Neural progenitor cell (in vitro differentiated cells): ENCODE measurements around the gene KSR1.
"Not testable (repeated sequence)": the region's sequence is repeated elsewhere in the genome, so short reads cannot be mapped to it uniquely, and the experiment has no call there.

ENCODE experiments used
- EZH2 ChIP-seq: fragments of 200-600 bp; sonication (generic); IDR thresholded peaks from 2 replicates; pipeline ENCODE4 v1.6.1; 2017; ENCODE audit warnings: antibody characterized with exemption, mild to moderate bottlenecking, moderate library complexity
- EZH2phosphoT487 ChIP-seq: fragments of 200-600 bp; sonication (generic); IDR thresholded peaks from 2 replicates; pipeline ENCODE4 v1.6.1; 2017; ENCODE audit warnings: antibody characterized with exemption
- TF ChIP-seq, protein P1 (sequence below): fragments of 200-600 bp; sonication (generic); IDR thresholded peaks from 2 replicates; pipeline ENCODE4 v1.5.1; 2017; ENCODE audit warnings: antibody characterized with exemption, mild to moderate bottlenecking

DNA sequence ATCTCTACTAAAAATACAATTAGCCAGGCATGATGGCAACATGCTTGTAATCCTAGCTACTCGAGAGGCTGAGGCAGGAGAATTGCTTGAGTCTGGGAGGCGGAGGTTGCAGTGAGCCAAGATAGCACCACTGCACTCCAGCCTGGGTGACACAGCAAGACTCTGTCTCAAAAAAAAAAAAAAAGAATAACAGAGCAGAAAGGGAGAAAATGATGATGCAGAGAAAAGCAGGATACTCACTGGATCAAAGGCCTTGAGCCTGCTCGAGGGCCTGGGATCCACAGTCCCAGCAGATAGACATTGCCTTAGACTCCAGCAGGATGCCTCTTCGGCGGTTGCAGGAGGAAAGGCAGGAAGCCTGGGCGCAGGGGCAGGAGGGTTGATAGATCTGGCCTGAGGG is 7.7 kb upstream of the KSR1 start:
- TF ChIP-seq, protein P1, sequence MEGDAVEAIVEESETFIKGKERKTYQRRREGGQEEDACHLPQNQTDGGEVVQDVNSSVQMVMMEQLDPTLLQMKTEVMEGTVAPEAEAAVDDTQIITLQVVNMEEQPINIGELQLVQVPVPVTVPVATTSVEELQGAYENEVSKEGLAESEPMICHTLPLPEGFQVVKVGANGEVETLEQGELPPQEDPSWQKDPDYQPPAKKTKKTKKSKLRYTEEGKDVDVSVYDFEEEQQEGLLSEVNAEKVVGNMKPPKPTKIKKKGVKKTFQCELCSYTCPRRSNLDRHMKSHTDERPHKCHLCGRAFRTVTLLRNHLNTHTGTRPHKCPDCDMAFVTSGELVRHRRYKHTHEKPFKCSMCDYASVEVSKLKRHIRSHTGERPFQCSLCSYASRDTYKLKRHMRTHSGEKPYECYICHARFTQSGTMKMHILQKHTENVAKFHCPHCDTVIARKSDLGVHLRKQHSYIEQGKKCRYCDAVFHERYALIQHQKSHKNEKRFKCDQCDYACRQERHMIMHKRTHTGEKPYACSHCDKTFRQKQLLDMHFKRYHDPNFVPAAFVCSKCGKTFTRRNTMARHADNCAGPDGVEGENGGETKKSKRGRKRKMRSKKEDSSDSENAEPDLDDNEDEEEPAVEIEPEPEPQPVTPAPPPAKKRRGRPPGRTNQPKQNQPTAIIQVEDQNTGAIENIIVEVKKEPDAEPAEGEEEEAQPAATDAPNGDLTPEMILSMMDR: not testable (repeated sequence)
- TF ChIP-seq EZH2, EZH2phosphoT487: not testable (repeated sequence)
